ENCODE data around the gene BICC1.

Gene BICC1

GRCh38 chr10:58651040-58651439, 138.4 kb downstream of the BICC1 start:
- DNase-seq (ENCODE audit: low read depth), result no peak
- no peak for TF ChIP-seq CTCF (IDR thresholded peaks at IDR 0.05; ENCODE audit: insufficient read depth, low read depth, low read length, missing control alignments)
- no peak overlapping the region for H3K4me3 ChIP-seq (ENCODE audit: low read depth, low read length)

GRCh38 chr10:58651742-58652141, 139.1 kb downstream of the BICC1 start:
- no peak for TF ChIP-seq CTCF (IDR thresholded peaks at IDR 0.05; ENCODE audit: insufficient read depth, low read depth, low read length, missing control alignments)
- no peak for DNase-seq (ENCODE audit: low read depth)
- H3K4me3 ChIP-seq (ENCODE audit: low read depth, low read length), result no peak overlapping the region

GRCh38 chr10:58653139-58653538, 140.5 kb downstream of the BICC1 start:
- no peak overlapping the region for H3K4me3 ChIP-seq (ENCODE audit: low read depth, low read length)
- no peak for DNase-seq (ENCODE audit: low read depth)
- TF ChIP-seq CTCF (IDR thresholded peaks at IDR 0.05; ENCODE audit: insufficient read depth, low read depth, low read length, missing control alignments), result no peak

GRCh38 chr10:58660575-58661255, 148.0 kb downstream of the BICC1 start:
- TF ChIP-seq CTCF (IDR thresholded peaks at IDR 0.05; ENCODE audit: insufficient read depth, low read depth, low read length, missing control alignments), result no peak

GRCh38 chr10:58661336-58661735, 148.7 kb downstream of the BICC1 start:
- no peak for DNase-seq (ENCODE audit: low read depth)
- no peak for TF ChIP-seq CTCF (IDR thresholded peaks at IDR 0.05; ENCODE audit: insufficient read depth, low read depth, low read length, missing control alignments)
- H3K4me3 ChIP-seq (ENCODE audit: low read depth, low read length), result no peak overlapping the region

More at GRCh38 chr10:58660575-58661255, 148.0 kb downstream of the BICC1 start:
- H3K4me3 ChIP-seq (ENCODE audit: low read depth, low read length), result no peak overlapping the region
- no peak for DNase-seq (ENCODE audit: low read depth)

GRCh38 chr10:58661902-58662301, 149.2 kb downstream of the BICC1 start:
- H3K4me3 ChIP-seq (ENCODE audit: low read depth, low read length), result no peak overlapping the region
- DNase-seq (ENCODE audit: low read depth), result no peak
- no peak for TF ChIP-seq CTCF (IDR thresholded peaks at IDR 0.05; ENCODE audit: insufficient read depth, low read depth, low read length, missing control alignments)

- DNase-seq (ENCODE audit: low read depth), result no peak
- TF ChIP-seq CTCF (IDR thresholded peaks at IDR 0.05; ENCODE audit: insufficient read depth, low read depth, low read length, missing control alignments), result no peak
- H3K4me3 ChIP-seq (ENCODE audit: low read depth, low read length), result no peak overlapping the region
These were observed 149.6 kb downstream of the BICC1 start for GRCh38 chr10:58662314-58662713.
